Caco-2 (cell line): ENCODE measurements around the gene MYCBP2. TPM values are rescaled to one million over a fixed set of nuclear protein-coding genes. Genes with fewer than 3 reads are reported as not detected.

Experiments
- BruUV-seq: library from RNA; stranded (reverse); fragments of 400-500 nt; replicated peaks from 2 replicates; lab custom pipeline; 2021; lab: Mats Ljungman, UMichigan
- CTCF ChIA-PET: fragments of 300-600 bp; sonication (Branson Sonifier 250); formaldehyde crosslinking; loops from one replicate; lab custom pipeline; 2022; ENCODE audit warnings: antibody characterized with exemption; lab: Charles Lee
- POLR2A ChIA-PET: fragments of 300-600 bp; sonication (Branson Sonifier 250); formaldehyde crosslinking; loops from one replicate; lab custom pipeline; 2022; ENCODE audit warnings: antibody characterized with exemption; lab: Charles Lee
- DNase-seq, 2 experiments: peaks; one replicate each; pipeline versions ENCODE4 v3.0.0 to v3.0.0-alpha.2; 2020 to 2022
- H3K27me3 ChIP-seq: replicated peaks from 2 replicates; pipeline ENCODE4 v1.6.0; 2011; ENCODE audit warnings: low read length; ENCODE audit not compliant: control insufficient read depth, insufficient read depth
- H3K36me3 ChIP-seq: 2 replicates; pipeline ENCODE4 v1.5.1; 2011; ENCODE audit warnings: low read length; ENCODE audit not compliant: control insufficient read depth, insufficient read depth
- H3K4me1 ChIP-seq: fragments of 250-450 bp; sonication (Bioruptor Pico); 2 replicates; pipeline ENCODE4 v1.5.1; 2020; ENCODE audit warnings: mild to moderate bottlenecking
- H3K4me3 ChIP-seq: 2 replicates; pipeline ENCODE4 v1.5.1; 2011; ENCODE audit warnings: low read depth, mild to moderate bottlenecking, control low read depth, low read length
- H3K9me3 ChIP-seq: fragments of 250-450 bp; sonication (Bioruptor Pico); 2 replicates; pipeline ENCODE4 v1.5.1; 2020; ENCODE audit warnings: mild to moderate bottlenecking, moderate library complexity
- H3K27ac Mint-ChIP-seq: one replicate; pipeline ENCODE4 v1.8.0; 2022; ENCODE audit warnings: mixed read lengths; ENCODE audit not compliant: unreplicated experiment
- H3K27me3 Mint-ChIP-seq: one replicate; pipeline ENCODE4 v1.8.0; 2022; ENCODE audit warnings: mixed read lengths; ENCODE audit not compliant: insufficient read depth, unreplicated experiment
- H3K36me3 Mint-ChIP-seq: one replicate; pipeline ENCODE4 v1.8.0; 2022; ENCODE audit warnings: mild to moderate bottlenecking, mixed read lengths; ENCODE audit not compliant: insufficient read depth, unreplicated experiment
- H3K4me1 Mint-ChIP-seq: one replicate; pipeline ENCODE4 v1.8.0; 2022; ENCODE audit warnings: low read depth, mixed read lengths; ENCODE audit not compliant: unreplicated experiment
- H3K4me3 Mint-ChIP-seq: one replicate; pipeline ENCODE4 v1.8.0; 2022; ENCODE audit warnings: mild to moderate bottlenecking, moderate library complexity, mixed read lengths; ENCODE audit not compliant: unreplicated experiment
- H3K9me3 Mint-ChIP-seq: one replicate; pipeline ENCODE4 v1.8.0; 2022; ENCODE audit warnings: mixed read lengths; ENCODE audit not compliant: unreplicated experiment
- CTCF ChIP-seq, 2 experiments: fragments of 200-600 bp in 1 of 2; IDR thresholded peaks; 1 replicate in 1 of 2; 2 replicates in 1 of 2; pipeline versions ENCODE4 v1.5.1 to v1.8.0; 2011 to 2022; ENCODE audit warnings: antibody characterized with exemption in 1 of 2, control low read depth in 1 of 2, inconsistent platforms in 1 of 2, low read depth in 1 of 2, low read length in 1 of 2, mild to moderate bottlenecking in 1 of 2, moderate library complexity in 1 of 2; ENCODE audit not compliant: insufficient read depth in 1 of 2, severe bottlenecking in 1 of 2, unreplicated experiment in 1 of 2
- intact Hi-C: fragments of 100-400 bp; cut with micrococcal nuclease; formaldehyde crosslinking; loops from one replicate; pipeline ENCODE4 v1.10.0; 2022; ENCODE audit not compliant: unreplicated experiment
- total RNA-seq: library from RNA; stranded (reverse); gene quantifications from 2 replicates; pipeline ENCODE4 v1.2.3, GENCODE V29; 2022

The MYCBP2 gene
- total RNA-seq, 1 experiment from 2014 or later = 41.3 TPM

- CTCF ChIA-PET = no interaction called here
- BruUV-seq = no TSS peak
- Histone ChIP-seq H3K4me3 (no peak overlapping the region), H3K36me3 (no peaks in the 10 kb centered on the region), H3K27me3 (no peaks in the 10 kb centered on the region; the same call in 1 of the 2 replicates), H3K9me3 (no peaks in the 10 kb centered on the region), H3K4me1 (no peaks in the 10 kb centered on the region)
- TF ChIP-seq CTCF (IDR thresholded peaks at IDR 0.05; ENCODE audit: insufficient read depth in 1 of 2, low read depth in 1 of 2, low read length in 1 of 2, severe bottlenecking in 1 of 2, unreplicated experiment in 1 of 2) = no peak
- no peak for DNase-seq
- Mint-ChIP-seq H3K4me3 (no peak overlapping the region), H3K36me3 (no peaks in the 10 kb centered on the region), H3K27me3 (no peaks in the 10 kb centered on the region), H3K9me3 (no peaks in the 10 kb centered on the region), H3K27ac (no peak overlapping the region), H3K4me1 (no peaks in the 10 kb centered on the region)
- intact Hi-C loops = no loop called here
- POLR2A ChIA-PET = no interaction called here
Observed at GRCh38 chr13:77374786-77375185, 47.9 kb upstream of the MYCBP2 start.

GRCh38 chr13:77374339-77374738 lies 47.4 kb upstream of the MYCBP2 start:
- no peak overlapping the region for H3K27ac Mint-ChIP-seq
- H3K4me3 Mint-ChIP-seq = no peak overlapping the region
- Histone ChIP-seq H3K4me3 (no peak overlapping the region), H3K27me3 (no peaks in the 10 kb centered on the region; the same call in 1 of the 2 replicates), H3K9me3 (no peaks in the 10 kb centered on the region), H3K4me1 (no peaks in the 10 kb centered on the region), H3K36me3 (no peaks in the 10 kb centered on the region)
- intact Hi-C loops = no loop called here
- BruUV-seq = no TSS peak
- no peak for DNase-seq
- no peaks in the 10 kb centered on the region for H3K27me3 Mint-ChIP-seq
- ChIA-PET POLR2A (no interaction called here), CTCF (no interaction called here)
- no peak for TF ChIP-seq CTCF (IDR thresholded peaks at IDR 0.05; ENCODE audit: insufficient read depth in 1 of 2, low read depth in 1 of 2, low read length in 1 of 2, severe bottlenecking in 1 of 2, unreplicated experiment in 1 of 2)
- H3K4me1 Mint-ChIP-seq = no peaks in the 10 kb centered on the region
- no peaks in the 10 kb centered on the region for H3K9me3 Mint-ChIP-seq
- H3K36me3 Mint-ChIP-seq = no peaks in the 10 kb centered on the region

- H3K27me3 Mint-ChIP-seq = peaks cover under 1% of the 10 kb centered on the region
Observed at GRCh38 chr13:77373502-77373901, 46.6 kb upstream of the MYCBP2 start.

More at GRCh38 chr13:77373502-77373901, 46.6 kb upstream of the MYCBP2 start:
- ChIA-PET CTCF (no interaction called here), POLR2A (no interaction called here)
- Mint-ChIP-seq H3K9me3 (no peaks in the 10 kb centered on the region), H3K4me1 (no peaks in the 10 kb centered on the region), H3K27ac (no peak overlapping the region), H3K4me3 (no peak overlapping the region), H3K36me3 (no peaks in the 10 kb centered on the region)
- no peak overlapping the region for H3K4me3 ChIP-seq
- H3K36me3 ChIP-seq = no peaks in the 10 kb centered on the region
- no peak for TF ChIP-seq CTCF (IDR thresholded peaks at IDR 0.05; ENCODE audit: insufficient read depth in 1 of 2, low read depth in 1 of 2, low read length in 1 of 2, severe bottlenecking in 1 of 2, unreplicated experiment in 1 of 2)
- no peaks in the 10 kb centered on the region for H3K9me3 ChIP-seq
- no peaks in the 10 kb centered on the region; the same call in 1 of the 2 replicates for H3K27me3 ChIP-seq
- no TSS peak for BruUV-seq
- H3K4me1 ChIP-seq = no peaks in the 10 kb centered on the region
- intact Hi-C loops = no loop called here
- no peak for DNase-seq
